Ascending aorta (tissue), 2 donors: ENCODE results near the gene PACRG. TPM values are rescaled to one million over a fixed set of nuclear protein-coding genes. Genes with fewer than 3 reads are reported as not detected.

Experiments
- DNase-seq, 2 donors: peaks; one replicate each; pipeline ENCODE4 v3.0.0-alpha.2; 2019; ENCODE audit warnings: low spot score in 2 of 2
- H3K27ac ChIP-seq, 2 donors: fragments of 200-600 bp; sonication (generic); one replicate each; pipeline ENCODE4 v1.5.1; 2016 to 2017; ENCODE audit warnings: mild to moderate bottlenecking in 1 of 2
- H3K27me3 ChIP-seq: fragments of 200-600 bp; sonication (generic); one replicate; pipeline ENCODE4 v1.5.1; 2017
- H3K36me3 ChIP-seq, 2 donors: fragments of 200-600 bp; sonication (generic); one replicate each; pipeline ENCODE4 v1.5.1; 2016
- H3K4me1 ChIP-seq, 2 donors: fragments of 200-600 bp; sonication (generic); one replicate each; pipeline ENCODE4 v1.5.1; 2016 to 2017; ENCODE audit warnings: mild to moderate bottlenecking in 1 of 2
- H3K4me3 ChIP-seq, 2 donors: fragments of 200-600 bp; sonication (generic); one replicate each; pipeline ENCODE4 v1.5.1; 2016 to 2017; ENCODE audit warnings: mild to moderate bottlenecking in 1 of 2
- H3K9me3 ChIP-seq, 2 donors: fragments of 200-600 bp; sonication (generic); one replicate each; pipeline ENCODE4 v1.5.1; 2016
- intact Hi-C: fragments of 100-400 bp; cut with DNase I; formaldehyde crosslinking; loops from one replicate; pipeline ENCODE4 v1.15.1; 2023
- total RNA-seq: library from RNA; depleted of rRNA; stranded (reverse); fragments of >200 nt; gene quantifications from one replicate; pipeline ENCODE4 v1.1.0, GENCODE V29; 2016
- TF ChIP-seq, protein P1 (sequence below), 3 experiments: fragments of 200-600 bp in 2 of 3; fragments of 450-650 bp in 1 of 3; sonication (generic) in 2 of 3; IDR thresholded peaks; one replicate each; pipeline ENCODE4 v1.5.1; 2016 to 2019; ENCODE audit warnings: antibody characterized with exemption in 3 of 3, mild to moderate bottlenecking in 1 of 3, moderate library complexity in 1 of 3

Gene PACRG
- total RNA-seq, 1 donor from 2014 or later: not detected

DNA sequence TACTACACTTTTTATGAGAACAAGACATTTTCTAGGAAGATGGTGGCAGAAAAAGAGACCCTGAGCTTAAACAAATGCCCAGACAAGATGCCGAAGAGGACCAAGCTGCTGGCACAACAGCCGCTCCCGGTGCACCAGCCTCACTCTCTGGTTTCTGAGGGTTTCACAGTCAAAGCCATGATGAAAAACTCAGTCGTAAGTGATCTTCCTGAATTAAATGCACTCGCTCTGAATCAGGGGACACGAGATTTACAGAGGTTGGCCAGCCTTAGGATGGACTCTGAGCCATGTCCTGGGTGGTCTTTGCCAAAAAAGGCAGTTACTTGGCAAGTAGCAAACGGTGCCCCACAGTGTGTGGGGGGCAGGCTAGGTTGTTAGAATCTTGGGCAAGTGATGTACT lies 423 bp downstream of the PACRG start:
- intact Hi-C loops: loop anchor here (5.0 to 10.0 kb wide), 6 partner anchors 607 to 1736 kb away; partner anchors contain the start of genes AGPAT4, MAP3K4 and QKI
- no peaks in the 10 kb centered on the region for H3K27me3 ChIP-seq
- H3K27ac ChIP-seq: peak overlapping the region; percentile 39 to 53
- no peaks in the 10 kb centered on the region for H3K36me3 ChIP-seq
- H3K4me3 ChIP-seq: peak overlapping the region; percentile 74 to 100
- no peak for DNase-seq
- TF ChIP-seq, protein P1, sequence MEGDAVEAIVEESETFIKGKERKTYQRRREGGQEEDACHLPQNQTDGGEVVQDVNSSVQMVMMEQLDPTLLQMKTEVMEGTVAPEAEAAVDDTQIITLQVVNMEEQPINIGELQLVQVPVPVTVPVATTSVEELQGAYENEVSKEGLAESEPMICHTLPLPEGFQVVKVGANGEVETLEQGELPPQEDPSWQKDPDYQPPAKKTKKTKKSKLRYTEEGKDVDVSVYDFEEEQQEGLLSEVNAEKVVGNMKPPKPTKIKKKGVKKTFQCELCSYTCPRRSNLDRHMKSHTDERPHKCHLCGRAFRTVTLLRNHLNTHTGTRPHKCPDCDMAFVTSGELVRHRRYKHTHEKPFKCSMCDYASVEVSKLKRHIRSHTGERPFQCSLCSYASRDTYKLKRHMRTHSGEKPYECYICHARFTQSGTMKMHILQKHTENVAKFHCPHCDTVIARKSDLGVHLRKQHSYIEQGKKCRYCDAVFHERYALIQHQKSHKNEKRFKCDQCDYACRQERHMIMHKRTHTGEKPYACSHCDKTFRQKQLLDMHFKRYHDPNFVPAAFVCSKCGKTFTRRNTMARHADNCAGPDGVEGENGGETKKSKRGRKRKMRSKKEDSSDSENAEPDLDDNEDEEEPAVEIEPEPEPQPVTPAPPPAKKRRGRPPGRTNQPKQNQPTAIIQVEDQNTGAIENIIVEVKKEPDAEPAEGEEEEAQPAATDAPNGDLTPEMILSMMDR (IDR thresholded peaks at IDR 0.05): no peak
- peaks cover 0 to 5% of the 10 kb centered on the region in 2 donors for H3K9me3 ChIP-seq
- peaks cover 0 to 3% of the 10 kb centered on the region in 2 donors for H3K4me1 ChIP-seq

DNA sequence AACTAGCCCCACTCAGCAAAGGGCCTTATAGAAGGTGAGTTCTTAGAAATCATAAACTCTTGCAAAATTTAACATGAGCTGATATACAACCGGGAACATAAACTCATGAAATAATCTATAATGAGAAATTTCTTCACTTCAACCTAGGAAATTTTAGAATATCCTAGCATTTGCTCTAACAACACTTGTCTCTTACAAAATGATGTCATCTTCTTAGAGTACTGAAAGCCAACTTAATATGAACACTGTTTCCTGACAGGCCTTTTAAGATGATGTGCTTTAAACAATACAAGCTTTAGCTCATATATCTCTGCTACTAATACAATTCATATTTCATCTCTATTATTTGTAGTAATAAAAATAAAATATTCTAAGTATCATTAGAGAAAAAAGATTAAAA lies 932 bp downstream of the PACRG start:
- H3K4me1 ChIP-seq: peaks cover 0 to 3% of the 10 kb centered on the region in 2 donors
- H3K27me3 ChIP-seq: no peaks in the 10 kb centered on the region
- DNase-seq: no peak
- no peak overlapping the region for H3K4me3 ChIP-seq
- intact Hi-C loops: loop anchor here (5.0 to 10.0 kb wide), 6 partner anchors 606 to 1736 kb away; partner anchors contain the start of genes AGPAT4, MAP3K4 and QKI
- no peaks in the 10 kb centered on the region for H3K36me3 ChIP-seq
- peaks cover 0 to 5% of the 10 kb centered on the region in 2 donors for H3K9me3 ChIP-seq
- TF ChIP-seq, protein P1 (IDR thresholded peaks at IDR 0.05): no peak
- H3K27ac ChIP-seq: peak overlapping the region in 1 of 2 donors; percentile 53

DNA sequence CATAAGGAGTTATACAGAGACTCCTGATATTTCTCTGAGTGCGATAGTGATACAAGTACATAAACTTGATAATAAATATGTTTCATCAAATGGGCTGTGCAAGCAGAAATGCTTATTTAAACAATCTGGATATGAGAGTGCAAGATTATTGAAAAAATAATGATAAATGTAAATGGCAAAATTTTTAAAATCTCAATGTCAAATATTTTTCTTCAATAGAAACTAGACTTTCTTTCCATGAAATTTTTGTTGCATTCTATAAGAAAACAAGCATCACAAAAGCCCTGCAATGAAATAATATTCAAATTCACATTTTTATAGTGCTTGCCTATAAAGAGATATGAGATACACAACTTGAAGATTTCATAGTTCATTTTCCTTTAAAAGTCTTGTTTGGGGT lies 2.7 kb downstream of the PACRG start:
- H3K4me3 ChIP-seq: no peak overlapping the region
- no peaks in the 10 kb centered on the region for H3K36me3 ChIP-seq
- peaks cover 0 to 5% of the 10 kb centered on the region in 2 donors for H3K9me3 ChIP-seq
- H3K4me1 ChIP-seq: peaks cover 0 to 3% of the 10 kb centered on the region in 2 donors
- no peak overlapping the region for H3K27ac ChIP-seq
- TF ChIP-seq, protein P1 (IDR thresholded peaks at IDR 0.05): no peak
- intact Hi-C loops: no loop called here
- no peaks in the 10 kb centered on the region for H3K27me3 ChIP-seq
- no peak for DNase-seq

DNA sequence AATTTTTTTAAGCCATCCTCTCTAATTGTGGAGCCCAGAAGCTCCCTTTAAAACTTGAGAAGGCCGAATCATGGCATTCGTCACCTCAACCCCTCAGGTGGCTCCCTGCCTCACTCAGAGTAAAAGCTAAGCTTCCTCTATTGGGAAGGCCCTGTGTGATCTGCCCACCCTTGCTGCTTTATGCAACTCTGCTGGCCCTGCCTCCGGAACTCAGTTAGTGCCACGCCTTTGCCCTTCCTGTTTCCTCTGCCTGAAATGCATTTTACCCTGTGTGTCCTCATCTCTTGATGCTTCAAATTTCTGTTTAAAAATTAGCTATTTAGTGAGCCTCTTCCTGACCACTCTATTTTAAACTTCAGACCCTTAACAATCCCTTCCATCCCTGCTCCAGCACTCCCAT lies 5.7 kb downstream of the PACRG start:
- Histone ChIP-seq H3K4me3 (no peak overlapping the region), H3K36me3 (no peaks in the 10 kb centered on the region), H3K4me1 (no peaks in the 10 kb centered on the region), H3K27ac (no peak overlapping the region), H3K9me3 (peaks cover 0 to 5% of the 10 kb centered on the region in 2 donors), H3K27me3 (no peaks in the 10 kb centered on the region)
- DNase-seq: no peak
- intact Hi-C loops: no loop called here
- TF ChIP-seq, protein P1 (IDR thresholded peaks at IDR 0.05): no peak

DNA sequence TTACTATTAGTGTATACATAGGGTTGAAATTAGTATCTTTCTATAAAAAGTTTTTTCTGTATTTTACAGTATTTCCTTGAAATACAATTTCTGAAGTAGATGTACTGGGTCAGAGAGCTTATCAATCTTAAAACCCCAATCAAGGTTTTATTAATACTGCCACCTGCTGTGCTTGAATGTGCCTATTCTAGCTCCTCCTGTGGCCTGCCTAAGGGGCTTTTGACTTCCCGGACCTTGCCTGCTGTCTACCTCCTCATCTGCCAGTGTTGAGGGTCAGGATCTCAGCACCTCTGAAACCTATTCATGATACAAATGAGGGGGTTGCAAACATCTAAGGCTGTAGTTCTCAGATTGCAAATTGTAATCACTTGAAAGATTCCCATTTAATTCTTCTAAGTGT lies 9.2 kb downstream of the PACRG start:
- H3K27me3 ChIP-seq: no peaks in the 10 kb centered on the region
- no peaks in the 10 kb centered on the region for H3K9me3 ChIP-seq
- H3K27ac ChIP-seq: no peak overlapping the region
- TF ChIP-seq, protein P1 (IDR thresholded peaks at IDR 0.05): peak in 1 of 3 experiments; percentile 26
- intact Hi-C loops: no loop called here
- no peak for DNase-seq
- H3K4me1 ChIP-seq: no peaks in the 10 kb centered on the region
- no peak overlapping the region for H3K4me3 ChIP-seq
- no peaks in the 10 kb centered on the region for H3K36me3 ChIP-seq

DNA sequence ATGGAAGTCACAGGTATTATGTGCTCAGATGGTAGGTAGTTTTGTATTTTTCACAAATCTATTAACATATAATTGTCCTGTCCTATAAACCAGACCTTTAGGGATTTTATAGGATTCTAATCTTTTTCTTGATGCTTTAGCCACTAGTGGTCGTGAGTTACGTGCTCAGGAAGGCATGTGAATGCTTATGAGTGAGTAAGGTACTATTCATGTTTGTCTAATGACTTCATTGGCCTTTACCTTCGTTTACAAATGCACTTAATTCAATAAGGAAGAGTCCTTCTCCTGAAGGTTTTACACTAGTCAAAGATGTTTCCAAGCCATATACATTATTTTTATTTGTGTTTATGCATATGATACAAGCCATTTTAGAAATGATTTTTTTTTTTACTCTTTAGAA lies 23.0 kb downstream of the PACRG start:
- no peaks in the 10 kb centered on the region for H3K36me3 ChIP-seq
- H3K27ac ChIP-seq: no peak overlapping the region
- intact Hi-C loops: no loop called here
- H3K27me3 ChIP-seq: no peaks in the 10 kb centered on the region
- TF ChIP-seq, protein P1 (IDR thresholded peaks at IDR 0.05): no peak
- H3K4me1 ChIP-seq: no peaks in the 10 kb centered on the region
- no peak overlapping the region for H3K4me3 ChIP-seq
- DNase-seq: no peak
- H3K9me3 ChIP-seq: no peaks in the 10 kb centered on the region
